Ammon's horn (tissue), 1 donor: ENCODE results near the gene PTPRZ1.

ENCODE experiments used
- DNase-seq: peaks from one replicate; pipeline ENCODE4 v3.0.0-alpha.2; 2016; ENCODE audit warnings: low spot score

PTPRZ1 gene

DNA sequence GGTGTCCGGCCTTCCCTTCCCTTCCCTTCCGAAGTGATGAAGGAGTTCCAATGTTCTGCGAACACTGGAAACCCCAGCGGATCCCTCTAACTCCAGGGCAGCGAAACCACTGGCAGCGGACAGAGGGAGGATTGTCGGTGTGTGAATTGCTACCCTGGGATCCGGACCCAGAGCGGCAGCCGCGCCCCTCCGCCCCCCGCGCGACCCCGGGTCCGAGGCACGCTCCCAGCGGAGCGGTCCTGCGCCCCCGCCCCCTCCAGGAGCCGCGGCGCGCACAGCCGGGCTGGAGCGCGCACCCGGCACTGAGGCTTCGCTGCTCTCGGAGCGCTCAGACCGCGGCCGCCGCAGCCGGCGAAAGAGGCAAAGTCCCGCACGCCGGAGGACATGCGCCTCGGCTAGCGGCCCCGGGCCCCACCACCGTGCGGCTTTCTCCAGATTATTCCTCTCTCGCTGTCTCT is at the start of gene PTPRZ1:
PTPRZ1 (plus strand) TSS at position 331 of the 458 bp plus-strand sequence. CDS start 339 bp downstream, outside the sequence.
- peak; percentile 46 for DNase-seq

DNA sequence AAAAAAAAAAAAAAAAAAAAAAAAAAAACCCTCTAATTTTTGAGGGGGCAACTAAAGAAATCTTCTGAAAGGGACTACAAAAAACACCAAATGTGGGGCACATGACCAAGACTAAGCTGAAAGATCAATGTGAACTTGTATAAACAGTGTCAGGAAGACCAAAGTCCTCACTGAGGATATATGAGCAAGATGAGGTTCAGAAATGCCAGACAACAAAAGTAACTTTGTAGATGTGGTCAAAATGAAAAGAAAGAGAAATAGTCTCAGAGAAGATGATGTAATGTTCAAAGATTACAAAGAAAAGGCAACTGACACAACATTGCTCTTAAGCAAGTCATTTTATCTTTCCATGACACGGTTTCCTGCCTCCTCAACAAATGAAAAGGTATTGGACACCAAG is 48.7 kb upstream of the PTPRZ1 start:
- no peak for DNase-seq

GRCh38 chr7:121831351-121831750 is 41.6 kb upstream of the PTPRZ1 start:
- peak; percentile 56 for DNase-seq

GRCh38 chr7:121831801-121832200 is 41.2 kb upstream of the PTPRZ1 start:
- DNase-seq: no peak

- DNase-seq: peak; percentile 68
Measured at GRCh38 chr7:121832347-121832746, 40.6 kb upstream of the PTPRZ1 start.

GRCh38 chr7:121833991-121834390 is 39.0 kb upstream of the PTPRZ1 start:
- peak; percentile 32 for DNase-seq

DNA sequence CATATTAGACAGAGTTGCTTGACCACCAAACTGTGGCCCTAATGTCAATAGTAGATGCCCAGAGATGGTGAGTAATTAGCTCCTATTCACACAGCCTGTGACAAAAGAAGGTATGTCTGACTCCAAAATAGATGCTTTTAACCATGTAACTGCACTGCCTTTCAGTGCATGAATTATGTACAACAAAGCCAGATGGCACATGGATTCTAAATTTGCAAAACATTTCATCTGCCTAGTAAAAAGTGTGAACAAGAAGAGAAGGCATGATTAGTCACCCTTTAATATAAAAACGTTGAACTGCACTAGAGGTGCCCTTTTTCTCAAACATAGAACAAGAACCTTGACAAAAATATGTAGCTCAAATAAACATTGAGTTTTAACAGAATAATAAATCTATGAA is 35.5 kb upstream of the PTPRZ1 start:
- peak; percentile 32 for DNase-seq

DNA sequence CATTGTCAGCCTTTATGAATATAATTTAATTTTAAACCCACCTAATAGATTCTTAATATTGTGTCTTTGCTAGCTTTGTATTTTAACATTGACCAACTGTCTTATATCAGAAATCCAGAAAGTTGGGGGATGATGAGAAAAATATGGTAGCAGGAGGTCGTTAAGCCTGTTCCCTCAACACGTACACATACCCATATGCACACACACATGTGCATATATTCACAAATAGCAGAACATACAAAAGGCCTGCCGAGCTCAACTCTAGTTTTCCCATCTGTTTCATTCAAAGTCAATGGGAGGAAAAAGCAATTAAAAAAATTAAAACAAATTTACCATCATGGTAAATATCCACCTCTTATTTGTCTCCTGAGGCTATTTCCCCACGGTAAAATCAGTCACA is 25.9 kb upstream of the PTPRZ1 start:
- DNase-seq: no peak

DNA sequence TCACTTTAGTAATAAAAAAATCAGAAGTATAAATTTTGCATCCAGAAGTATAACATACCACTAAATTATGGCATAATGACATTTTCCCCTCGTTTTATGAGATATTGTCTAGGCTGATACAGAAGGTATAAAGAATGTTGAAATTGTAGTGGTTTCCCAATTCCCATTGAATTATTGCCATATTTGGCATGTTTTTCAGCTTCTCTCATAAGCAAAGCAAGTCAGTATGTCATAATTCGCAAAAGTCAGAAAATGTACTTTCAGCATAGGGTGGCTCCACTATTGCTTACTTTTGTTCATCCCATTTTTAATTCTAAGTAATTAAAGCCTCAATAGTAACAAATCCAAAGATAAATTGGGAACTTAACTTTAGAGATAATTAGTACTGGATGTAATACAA is 19.7 kb upstream of the PTPRZ1 start:
- DNase-seq: no peak

- no peak for DNase-seq
Measured at GRCh38 chr7:121860953-121861352, 12.0 kb upstream of the PTPRZ1 start.

DNA sequence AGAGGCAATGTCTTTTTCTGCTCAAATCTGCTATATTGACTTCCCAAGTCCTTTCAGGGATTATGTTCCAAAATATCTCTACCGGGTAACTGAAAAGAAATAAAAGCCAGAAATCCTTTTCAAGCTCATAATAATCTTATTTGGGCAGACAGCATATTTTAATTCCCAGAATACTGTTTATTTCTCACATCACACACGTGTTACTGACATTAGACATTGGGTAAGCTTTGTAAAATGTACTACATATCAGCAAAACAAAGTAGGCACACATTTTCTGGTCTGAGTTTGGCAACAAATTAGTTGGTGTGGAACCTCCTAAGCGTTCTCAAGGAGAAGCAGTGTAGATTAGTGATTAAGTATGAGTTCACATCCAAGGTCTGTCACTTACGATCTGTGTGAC is 10.4 kb upstream of the PTPRZ1 start:
- no peak for DNase-seq

DNA sequence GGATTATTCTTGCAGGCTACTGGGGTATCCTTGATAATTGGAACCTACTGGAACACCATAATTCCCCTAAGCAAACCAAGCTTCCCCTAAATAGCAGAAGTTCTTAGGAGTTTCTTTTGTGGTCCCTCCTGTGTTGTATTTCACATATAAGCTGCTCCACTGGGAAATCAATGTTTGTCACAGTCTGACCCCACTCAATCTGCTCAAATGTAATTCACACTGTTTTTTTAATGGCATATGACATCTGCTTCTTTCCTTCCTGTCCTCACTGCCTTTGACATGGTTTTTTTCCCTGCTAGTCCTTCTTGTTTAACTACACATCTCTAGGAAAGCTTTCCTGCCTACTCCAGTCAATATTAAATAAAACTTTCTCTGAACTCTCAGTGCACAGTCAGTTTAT is 1.8 kb upstream of the PTPRZ1 start:
- DNase-seq: no peak

- peak; percentile 19 for DNase-seq
Measured at GRCh38 chr7:121873289-121874194, 581 bp downstream of the PTPRZ1 start.

DNA sequence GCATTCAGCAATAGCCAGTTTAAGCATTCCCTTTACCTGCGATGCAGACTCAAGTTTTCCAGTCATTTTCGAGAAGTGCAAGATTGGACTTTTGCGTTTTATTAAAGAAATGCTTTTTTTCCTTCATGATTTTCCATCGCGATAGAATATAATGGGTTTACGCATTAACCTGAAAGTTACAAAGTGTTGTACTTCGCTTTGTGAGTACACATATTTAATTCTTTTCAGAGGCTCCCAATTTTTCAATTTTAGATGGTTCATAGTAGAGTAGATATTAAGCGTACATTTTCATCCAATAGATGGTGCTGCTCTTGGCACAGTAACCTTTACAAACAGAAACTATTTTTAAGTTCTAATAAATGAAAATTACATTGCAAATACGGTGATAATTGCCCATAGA is 1.3 kb downstream of the PTPRZ1 start:
- DNase-seq: no peak

DNA sequence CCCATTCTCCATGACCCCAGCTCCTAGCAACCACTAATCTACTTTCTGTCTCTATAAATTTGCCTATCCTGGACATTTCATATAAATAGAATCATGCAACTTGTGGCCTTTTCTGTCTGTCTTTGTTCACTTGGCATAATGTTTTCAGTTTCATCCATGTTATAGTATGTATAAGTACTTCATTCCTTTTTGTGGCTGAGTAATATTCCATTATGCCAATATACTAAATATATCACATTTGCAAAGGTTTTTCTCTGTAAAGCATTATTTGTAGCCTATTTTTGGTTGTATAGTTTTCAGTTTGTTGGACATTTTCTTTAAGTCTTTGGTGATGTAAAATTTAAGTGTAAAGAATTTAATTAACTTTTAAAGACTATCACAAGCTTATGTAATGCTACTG is 2.2 kb downstream of the PTPRZ1 start:
- no peak for DNase-seq

- no peak for DNase-seq
Measured at GRCh38 chr7:121876656-121877500, 3.9 kb downstream of the PTPRZ1 start.

- no peak for DNase-seq
Measured at GRCh38 chr7:121878918-121879464, 6.0 kb downstream of the PTPRZ1 start.

DNA sequence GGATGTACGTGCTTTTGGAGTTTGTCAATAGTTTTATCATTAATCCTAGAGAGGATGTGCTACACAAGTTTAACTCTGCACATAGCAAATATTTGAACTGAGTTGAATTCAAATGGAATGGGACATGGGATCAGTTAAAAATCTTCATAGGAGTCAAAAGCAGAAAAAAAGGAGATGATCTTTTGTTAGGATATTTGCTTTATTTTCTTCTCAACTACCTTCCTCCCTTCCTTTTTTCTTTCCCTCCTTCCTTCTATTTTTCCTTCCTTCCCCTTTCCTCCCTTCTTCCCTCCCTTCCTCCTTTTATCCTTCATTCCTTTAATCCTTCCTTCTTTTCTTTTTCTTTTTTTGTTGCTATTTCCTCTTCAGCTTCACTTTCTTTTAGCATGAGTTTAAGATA is 6.6 kb downstream of the PTPRZ1 start:
- no peak for DNase-seq

DNA sequence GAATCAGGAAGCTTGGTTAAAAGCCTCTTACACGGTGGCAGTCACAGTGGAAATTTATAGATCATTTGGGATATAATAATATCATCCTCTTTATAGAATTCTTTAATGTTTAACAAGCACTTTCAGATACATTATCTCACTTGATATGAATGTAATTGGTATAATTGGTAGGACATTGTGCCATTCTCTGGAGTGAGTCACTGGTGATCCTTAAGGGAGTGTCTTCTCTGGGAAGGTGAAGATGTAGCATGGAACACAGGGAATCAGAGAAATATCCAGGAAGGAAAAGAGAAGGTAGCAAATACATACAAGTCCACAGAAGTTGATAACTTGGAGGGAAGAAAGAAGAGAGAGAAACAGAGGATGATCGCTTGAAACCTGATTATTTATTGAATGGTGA is 9.8 kb downstream of the PTPRZ1 start:
- no peak for DNase-seq

DNA sequence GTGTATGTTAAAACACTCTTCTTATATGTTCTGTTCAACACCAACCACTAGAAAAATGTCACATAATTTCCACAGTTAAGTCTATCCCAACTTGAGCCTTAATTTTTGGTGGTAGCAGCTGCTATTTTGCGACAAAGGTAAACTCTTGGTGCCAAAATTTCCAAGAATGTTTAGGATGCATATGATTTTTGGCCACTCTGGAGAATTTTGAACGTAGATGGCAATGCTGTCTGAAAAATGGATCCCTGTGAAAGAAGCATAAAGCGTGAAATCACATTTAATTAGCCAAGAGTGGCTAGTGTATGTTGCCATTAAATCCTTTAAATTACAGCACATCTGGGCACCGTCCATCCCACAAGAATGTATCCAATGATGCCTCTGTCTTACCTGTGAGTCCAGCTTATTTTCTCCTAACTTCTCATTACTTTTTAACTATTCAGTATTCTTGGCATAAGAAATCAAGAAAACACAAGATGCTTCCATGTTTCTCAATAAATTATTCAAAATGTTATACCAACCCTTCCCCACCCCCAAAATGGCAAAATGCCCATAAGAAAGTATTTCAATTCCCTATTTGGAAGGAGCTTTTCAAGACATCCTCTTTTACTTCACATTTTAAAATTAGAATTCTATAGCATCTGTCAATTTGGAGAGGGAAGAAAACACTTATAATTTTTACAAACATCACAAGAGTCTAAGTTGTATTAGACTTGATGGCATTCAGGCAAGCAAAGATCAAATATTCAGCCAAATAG is 12.4 kb downstream of the PTPRZ1 start:
- no peak for DNase-seq

DNA sequence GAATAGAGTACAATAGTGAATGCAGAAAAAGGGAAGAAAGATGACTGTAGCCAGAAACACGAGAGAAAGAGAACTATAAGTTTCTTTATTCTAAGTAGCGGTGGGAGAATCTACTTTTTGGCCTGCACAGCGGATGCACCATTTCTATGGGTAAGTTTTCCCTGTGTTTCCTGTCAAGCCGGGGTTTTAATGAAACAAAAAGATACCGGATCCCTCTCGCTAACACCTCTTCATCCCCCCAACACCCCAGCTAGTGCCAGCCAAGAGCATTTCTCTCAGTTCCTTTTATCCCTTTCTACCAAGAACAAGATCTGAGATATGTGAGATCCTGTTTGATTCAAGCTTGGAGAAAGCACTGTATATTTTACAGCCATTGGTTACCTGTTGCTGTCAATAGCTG is 14.7 kb downstream of the PTPRZ1 start:
- no peak for DNase-seq

- no peak for DNase-seq
Measured at GRCh38 chr7:121890833-121891232, 17.9 kb downstream of the PTPRZ1 start.
